ENCODE data around the gene BHLHE41.

- TF ChIP-seq CEBPB (IDR thresholded peaks at IDR 0.05; ENCODE audit: low read depth, low read length) (no peak), POLR2A (IDR thresholded peaks at IDR 0.05; ENCODE audit: low read depth, low read length) (no peak), CTCF (conservative IDR thresholded peaks at IDR 0.05; ENCODE audit: low read depth, low read length) (no peak), RCOR1 (IDR thresholded peaks at IDR 0.05; ENCODE audit: insufficient replicate concordance, low read length) (no peak)
Measured at GRCh38 chr12:26086936-26087335, 37.9 kb downstream of the BHLHE41 start.
